ENCODE measurements around the gene HAVCR2. TPM values are rescaled to one million over a fixed set of nuclear protein-coding genes. Genes with fewer than 3 reads are reported as not detected.

Gene HAVCR2
- total RNA-seq, 1 experiment from 2014 or later = not detected

GRCh38 chr5:157076558-157076957 lies 32.3 kb downstream of the HAVCR2 start:
- POLR2A ChIA-PET (ENCODE audit: unreplicated experiment) = no interaction called here
- CTCF ChIA-PET = interaction anchor here (0.6 kb wide), 1 partner anchor 48 kb away, joined by 7 read pairs; no protein-coding TSS in a partner anchor
- Histone ChIP-seq H3K9me3 (ENCODE audit: insufficient read depth, low read depth) (no peaks in the 10 kb centered on the region), H3K4me1 (replicated peaks; ENCODE audit: insufficient read depth) (peaks cover 19% of the 10 kb centered on the region), H4K20me1 (ENCODE audit: insufficient read depth) (no peaks in the 10 kb centered on the region), H3K27ac (no peak overlapping the region), H3K9me2 (ENCODE audit: insufficient read depth) (no peaks in the 10 kb centered on the region), H3K79me2 (ENCODE audit: low read depth) (no peaks in the 10 kb centered on the region), H2AFZ (0 out of 2 replicates have a peak overlapping the region, but pooled peaks have one; percentile 58), H3F3A (ENCODE audit: insufficient read depth, low read depth) (0 out of 2 replicates have a peak, but pooled peaks cover 4% of the 10 kb centered on the region), H3K4me2 (peak overlapping the region; percentile 45; the same call in 1 of the 2 replicates), H3K36me3 (ENCODE audit: low read depth) (no peaks in the 10 kb centered on the region), H3K4me3 (no peak overlapping the region), H3K27me3 (ENCODE audit: insufficient read depth, low read depth) (no peaks in the 10 kb centered on the region)
- intact Hi-C loops (cut with micrococcal nuclease; ENCODE audit: unreplicated experiment) = no loop called here
- TF ChIP-seq, protein P1, sequence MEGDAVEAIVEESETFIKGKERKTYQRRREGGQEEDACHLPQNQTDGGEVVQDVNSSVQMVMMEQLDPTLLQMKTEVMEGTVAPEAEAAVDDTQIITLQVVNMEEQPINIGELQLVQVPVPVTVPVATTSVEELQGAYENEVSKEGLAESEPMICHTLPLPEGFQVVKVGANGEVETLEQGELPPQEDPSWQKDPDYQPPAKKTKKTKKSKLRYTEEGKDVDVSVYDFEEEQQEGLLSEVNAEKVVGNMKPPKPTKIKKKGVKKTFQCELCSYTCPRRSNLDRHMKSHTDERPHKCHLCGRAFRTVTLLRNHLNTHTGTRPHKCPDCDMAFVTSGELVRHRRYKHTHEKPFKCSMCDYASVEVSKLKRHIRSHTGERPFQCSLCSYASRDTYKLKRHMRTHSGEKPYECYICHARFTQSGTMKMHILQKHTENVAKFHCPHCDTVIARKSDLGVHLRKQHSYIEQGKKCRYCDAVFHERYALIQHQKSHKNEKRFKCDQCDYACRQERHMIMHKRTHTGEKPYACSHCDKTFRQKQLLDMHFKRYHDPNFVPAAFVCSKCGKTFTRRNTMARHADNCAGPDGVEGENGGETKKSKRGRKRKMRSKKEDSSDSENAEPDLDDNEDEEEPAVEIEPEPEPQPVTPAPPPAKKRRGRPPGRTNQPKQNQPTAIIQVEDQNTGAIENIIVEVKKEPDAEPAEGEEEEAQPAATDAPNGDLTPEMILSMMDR (conservative IDR thresholded peaks at IDR 0.05) = no peak
- TF ChIP-seq EZH2 (IDR thresholded peaks at IDR 0.05; ENCODE audit: low read depth) = no peak
- no TSS peak for BruUV-seq (replicated peaks)
- peak in 1 of 2 experiments; percentile 9 for DNase-seq

DNA sequence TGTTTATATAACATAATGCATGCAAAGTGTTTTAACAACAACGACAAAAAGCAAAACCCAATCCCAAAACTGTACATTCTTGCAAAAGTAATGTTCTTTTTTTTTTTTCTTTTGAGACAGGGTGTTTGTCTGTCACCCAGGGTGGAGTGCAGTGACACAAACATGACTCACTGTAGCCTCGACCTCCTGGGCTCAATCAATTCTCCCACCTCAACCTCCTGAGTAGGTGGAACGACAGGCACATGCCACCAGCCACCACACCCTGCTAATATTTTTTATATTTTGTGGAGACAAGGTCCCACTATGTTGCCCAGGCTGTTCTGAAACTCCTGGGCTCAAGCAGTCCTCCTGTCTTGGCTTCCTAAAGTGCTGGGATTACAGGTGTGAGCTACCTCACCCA lies 36.3 kb downstream of the HAVCR2 start:
- 0 out of 2 replicates have a peak overlapping the region, but pooled peaks have one; percentile 29 for H2AFZ ChIP-seq
- H4K20me1 ChIP-seq (ENCODE audit: insufficient read depth) = no peaks in the 10 kb centered on the region
- peak; percentile 46 to 57 for DNase-seq

DNA sequence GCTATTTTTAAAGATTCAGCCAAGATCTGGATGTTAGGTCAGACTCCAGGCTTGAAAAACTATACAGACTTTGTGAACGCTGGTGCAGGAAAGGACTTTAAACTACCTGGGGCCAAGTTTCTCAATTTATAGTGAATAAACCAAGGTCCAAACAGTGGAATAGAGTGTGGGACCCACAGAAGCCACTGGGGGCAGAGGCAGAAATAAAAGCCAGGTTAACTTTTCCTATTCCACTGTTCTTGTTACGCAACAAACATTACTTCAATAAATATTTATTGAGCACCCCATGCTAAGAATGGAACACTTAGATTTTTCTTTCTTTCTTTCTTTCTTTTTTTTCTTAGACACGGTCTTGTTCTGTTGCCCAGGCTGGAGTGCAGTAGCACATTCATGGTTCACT lies 38.9 kb downstream of the HAVCR2 start:
- H3K4me2 ChIP-seq = no peak overlapping the region
- no peaks in the 10 kb centered on the region for H3K9me2 ChIP-seq (ENCODE audit: insufficient read depth)
- CTCF ChIA-PET = no interaction called here
- no TSS peak for BruUV-seq (replicated peaks)
- no peaks in the 10 kb centered on the region for H3K36me3 ChIP-seq (ENCODE audit: low read depth)
- POLR2A ChIA-PET (ENCODE audit: unreplicated experiment) = no interaction called here
- H3K4me1 ChIP-seq (replicated peaks; ENCODE audit: insufficient read depth) = peaks cover 20% of the 10 kb centered on the region
- no peak for DNase-seq
- H3K9me3 ChIP-seq (ENCODE audit: insufficient read depth, low read depth) = no peaks in the 10 kb centered on the region
- H3F3A ChIP-seq (ENCODE audit: insufficient read depth, low read depth) = 0 out of 2 replicates have a peak, but pooled peaks cover 4% of the 10 kb centered on the region
- H3K79me2 ChIP-seq (ENCODE audit: low read depth) = no peaks in the 10 kb centered on the region
- H4K20me1 ChIP-seq (ENCODE audit: insufficient read depth) = no peaks in the 10 kb centered on the region
- intact Hi-C loops (cut with micrococcal nuclease; ENCODE audit: unreplicated experiment) = no loop called here
- H2AFZ ChIP-seq = no peak overlapping the region
- H3K4me3 ChIP-seq = no peak overlapping the region
- H3K27ac ChIP-seq = no peak overlapping the region
- no peak for TF ChIP-seq EZH2 (IDR thresholded peaks at IDR 0.05; ENCODE audit: low read depth)
- TF ChIP-seq, protein P1 (conservative IDR thresholded peaks at IDR 0.05) = no peak
- H3K27me3 ChIP-seq (ENCODE audit: insufficient read depth, low read depth) = no peaks in the 10 kb centered on the region

More for the DNA sequence above, 36.3 kb downstream of the HAVCR2 start:
- intact Hi-C loops (cut with micrococcal nuclease; ENCODE audit: unreplicated experiment) = no loop called here
- H3K4me1 ChIP-seq (replicated peaks; ENCODE audit: insufficient read depth) = peaks cover 20% of the 10 kb centered on the region
- 0 out of 2 replicates have a peak, but pooled peaks cover 4% of the 10 kb centered on the region for H3F3A ChIP-seq (ENCODE audit: insufficient read depth, low read depth)
- H3K9me3 ChIP-seq (ENCODE audit: insufficient read depth, low read depth) = no peaks in the 10 kb centered on the region
- TF ChIP-seq, protein P1 (conservative IDR thresholded peaks at IDR 0.05) = no peak
- no peak for TF ChIP-seq EZH2 (IDR thresholded peaks at IDR 0.05; ENCODE audit: low read depth)
- no peaks in the 10 kb centered on the region for H3K79me2 ChIP-seq (ENCODE audit: low read depth)
- H3K27me3 ChIP-seq (ENCODE audit: insufficient read depth, low read depth) = no peaks in the 10 kb centered on the region
- CTCF ChIA-PET = no interaction called here
- no peak overlapping the region for H3K4me3 ChIP-seq
- H3K27ac ChIP-seq = peak overlapping the region; percentile 54
- H3K9me2 ChIP-seq (ENCODE audit: insufficient read depth) = no peaks in the 10 kb centered on the region
- H3K4me2 ChIP-seq = peak overlapping the region; percentile 28
- BruUV-seq (replicated peaks) = no TSS peak
- no peaks in the 10 kb centered on the region for H3K36me3 ChIP-seq (ENCODE audit: low read depth)
- POLR2A ChIA-PET (ENCODE audit: unreplicated experiment) = no interaction called here
